Gastrocnemius medialis (tissue), 4 donors: Measurements from ENCODE around the gene CASKIN2.
"Not testable (repeated sequence)": the region's sequence is repeated elsewhere in the genome, so short reads cannot be mapped to it uniquely, and the experiment has no call there.

Experiments used
- CTCF ChIP-seq, 5 experiments: fragments of 450-650 bp in 3 of 5; fragments of 200-600 bp in 2 of 5; sonication (generic) in 2 of 5; IDR thresholded peaks in 4 of 5; conservative IDR thresholded peaks in 1 of 5; 1 replicate in 4 of 5; 2 replicates in 1 of 5; pipeline ENCODE4 v1.5.1; 2016 to 2019; ENCODE audit warnings: antibody characterized with exemption in 5 of 5, mild to moderate bottlenecking in 3 of 5, moderate library complexity in 3 of 5
- POLR2A ChIP-seq, 2 donors: fragments of 450-650 bp; IDR thresholded peaks; one replicate each; pipeline ENCODE4 v1.6.1; 2017; ENCODE audit warnings: antibody characterized with exemption in 2 of 2, mild to moderate bottlenecking in 2 of 2, moderate library complexity in 2 of 2

DNA sequence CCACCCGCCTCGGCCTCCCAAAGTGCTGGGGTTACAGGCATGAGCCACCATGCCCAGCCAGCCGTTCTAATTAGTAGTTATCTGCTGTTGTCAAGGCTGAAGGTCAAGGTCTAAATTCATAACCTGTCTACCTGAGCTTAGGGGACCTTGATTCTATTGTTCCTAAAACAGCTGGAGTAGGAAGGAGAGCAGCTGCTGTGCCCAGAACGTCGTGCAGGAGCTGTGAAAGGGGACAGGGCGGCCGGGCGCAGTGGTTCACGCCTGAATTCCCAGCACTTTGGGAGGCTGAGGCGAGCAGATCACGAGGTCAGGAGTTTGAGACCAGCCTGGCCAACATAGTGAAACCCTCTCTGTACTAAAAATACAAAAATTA lies 37.9 kb downstream of the CASKIN2 start:
- TF ChIP-seq CTCF (IDR thresholded peaks at IDR 0.05 in 4 of 5, conservative IDR thresholded peaks at IDR 0.05 in 1 of 5); POLR2A (IDR thresholded peaks at IDR 0.05): not testable (repeated sequence)
